HG02870 (cell line): ENCODE data around the gene ATG7.
A peak's percentile ranks its signal among the peaks of the same experiment; 100 is the strongest.
"Not testable (repeated sequence)": the region's sequence is repeated elsewhere in the genome, so short reads cannot be mapped to it uniquely, and the experiment has no call there.

Experiments
- ATAC-seq: cut with Tn5 transposase; IDR thresholded peaks from one replicate; pipeline ENCODE4 v1.9.1; 2021; ENCODE audit warnings: mild to moderate bottlenecking, moderate library complexity; ENCODE audit not compliant: unreplicated experiment

The ATG7 gene

GRCh38 chr3:11582191-11582968 is 310.2 kb downstream of the ATG7 start:
- ATAC-seq, result no peak

GRCh38 chr3:11583235-11583634 is 311.0 kb downstream of the ATG7 start:
- no peak for ATAC-seq

GRCh38 chr3:11583638-11584046 is 311.4 kb downstream of the ATG7 start:
- no peak for ATAC-seq

- ATAC-seq, result no peak
Observed at GRCh38 chr3:11584570-11584969, 312.4 kb downstream of the ATG7 start.

GRCh38 chr3:11587766-11588165 is 315.6 kb downstream of the ATG7 start:
- no peak for ATAC-seq

- no peak for ATAC-seq
Observed at GRCh38 chr3:11588338-11588737, 316.1 kb downstream of the ATG7 start.

GRCh38 chr3:11588755-11589154 is 316.6 kb downstream of the ATG7 start:
- ATAC-seq, result no peak

- ATAC-seq, result no peak
Observed at GRCh38 chr3:11589706-11590105, 317.5 kb downstream of the ATG7 start.

- ATAC-seq, result no peak
Observed at GRCh38 chr3:11591002-11591355, 318.8 kb downstream of the ATG7 start.

- ATAC-seq, result no peak
Observed at GRCh38 chr3:11591391-11592282, 319.4 kb downstream of the ATG7 start.

- no peak for ATAC-seq
Observed at GRCh38 chr3:11592445-11593298, 320.5 kb downstream of the ATG7 start.

GRCh38 chr3:11593318-11594034 is 321.3 kb downstream of the ATG7 start:
- ATAC-seq, result no peak

GRCh38 chr3:11595024-11595423 is 322.8 kb downstream of the ATG7 start:
- not testable (repeated sequence) for ATAC-seq

- no peak for ATAC-seq
Observed at GRCh38 chr3:11596387-11596786, 324.2 kb downstream of the ATG7 start.

- ATAC-seq, result no peak
Observed at GRCh38 chr3:11600501-11601282, 328.5 kb downstream of the ATG7 start.

GRCh38 chr3:11601446-11602238 is 329.4 kb downstream of the ATG7 start:
- ATAC-seq, result peak; percentile 91

- ATAC-seq, result no peak
Observed at GRCh38 chr3:11602239-11602840, 330.1 kb downstream of the ATG7 start.

- ATAC-seq, result peak; percentile 35
Observed at GRCh38 chr3:11602886-11603527, 330.8 kb downstream of the ATG7 start.
